ENCODE measurements around the gene CYB561A3.
"Not testable (repeated sequence)": the region's sequence is repeated elsewhere in the genome, so short reads cannot be mapped to it uniquely, and the experiment has no call there.

CYB561A3 gene, protein sequence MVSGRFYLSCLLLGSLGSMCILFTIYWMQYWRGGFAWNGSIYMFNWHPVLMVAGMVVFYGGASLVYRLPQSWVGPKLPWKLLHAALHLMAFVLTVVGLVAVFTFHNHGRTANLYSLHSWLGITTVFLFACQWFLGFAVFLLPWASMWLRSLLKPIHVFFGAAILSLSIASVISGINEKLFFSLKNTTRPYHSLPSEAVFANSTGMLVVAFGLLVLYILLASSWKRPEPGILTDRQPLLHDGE

DNA sequence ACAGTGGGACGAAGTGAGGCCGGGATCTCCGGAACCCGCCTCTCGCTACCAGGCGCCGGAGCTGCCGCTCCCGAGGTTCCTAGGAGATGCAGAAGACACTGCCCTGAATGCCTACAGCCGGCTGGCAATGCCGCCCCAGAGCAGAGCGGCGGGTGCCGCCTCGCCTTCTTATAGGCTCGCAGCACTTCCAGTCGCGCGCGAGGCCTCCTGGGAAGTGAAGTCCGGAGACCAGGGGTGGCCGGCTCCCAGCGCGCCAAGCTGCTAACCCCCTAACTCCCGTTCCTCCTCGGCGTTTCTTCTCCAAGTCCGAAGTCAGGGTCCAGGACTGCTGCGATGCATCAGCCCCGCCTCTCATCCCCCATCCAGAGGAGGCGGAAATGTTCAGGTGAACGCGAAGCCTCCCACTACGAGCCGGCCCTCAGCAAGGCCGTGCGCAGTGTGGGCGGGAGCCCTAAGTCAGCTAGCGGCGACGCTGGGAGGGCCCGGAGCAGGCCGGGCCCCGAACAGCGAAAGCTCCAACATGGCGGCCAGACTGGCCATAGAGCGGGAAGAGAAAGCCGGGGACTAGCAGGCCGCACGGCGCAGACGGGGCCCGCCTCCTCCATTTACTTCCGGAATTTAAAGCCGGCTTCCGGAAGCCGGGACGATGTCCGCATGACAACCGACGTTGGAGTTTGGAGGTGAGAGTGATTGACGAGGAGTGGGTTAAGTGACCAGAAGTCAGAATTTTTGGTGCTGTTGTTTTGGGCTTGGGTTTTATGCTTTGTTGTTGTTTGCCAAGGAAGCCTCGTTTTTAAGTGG, at the start of gene CYB561A3, which contains the start of gene TMEM138:
Gene CYB561A3 (minus strand): TSS at position 142 of the 801 bp plus-strand sequence. CDS start 5,169 bp downstream, outside the sequence.
Gene TMEM138 (plus strand): TSS at position 634 of the 801 bp plus-strand sequence. CDS start 2,017 bp downstream, outside the sequence.
- DNase-seq = peak; percentile 95

DNA sequence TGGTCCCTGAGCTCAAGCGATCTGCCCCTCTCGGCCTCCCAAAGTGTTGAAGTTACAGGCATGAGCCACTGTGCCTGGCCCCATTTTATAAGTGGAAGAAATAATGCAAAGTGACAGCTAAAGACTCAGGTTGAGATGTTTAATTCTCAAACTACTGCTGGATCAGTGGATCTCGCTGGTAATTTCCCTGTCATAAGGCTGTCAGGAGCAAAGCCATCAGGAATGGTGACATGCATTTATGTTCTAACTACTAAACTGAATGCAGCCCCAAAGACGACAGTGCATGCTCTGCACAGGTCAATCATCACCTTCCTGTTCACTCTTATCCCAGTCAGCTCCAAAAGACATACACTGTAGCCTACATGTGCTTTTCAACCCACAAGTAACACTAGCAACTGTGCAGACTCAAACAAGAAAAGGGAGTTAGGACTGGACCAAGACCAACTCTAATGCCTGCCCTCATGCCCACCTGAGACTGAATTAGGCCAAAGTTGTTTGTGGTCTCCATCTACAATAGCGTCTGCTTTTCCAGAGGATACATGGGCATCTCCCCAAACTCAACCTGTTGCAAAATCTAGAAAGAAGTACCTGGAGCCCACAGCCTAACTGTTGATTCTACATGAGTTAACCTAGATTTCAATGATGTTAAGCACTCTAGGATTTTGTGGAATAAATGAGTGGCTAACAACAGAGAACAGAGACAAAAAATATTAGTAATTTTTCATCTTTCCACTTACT, 45.5 kb upstream of the CYB561A3 start:
- no peak for DNase-seq

DNA sequence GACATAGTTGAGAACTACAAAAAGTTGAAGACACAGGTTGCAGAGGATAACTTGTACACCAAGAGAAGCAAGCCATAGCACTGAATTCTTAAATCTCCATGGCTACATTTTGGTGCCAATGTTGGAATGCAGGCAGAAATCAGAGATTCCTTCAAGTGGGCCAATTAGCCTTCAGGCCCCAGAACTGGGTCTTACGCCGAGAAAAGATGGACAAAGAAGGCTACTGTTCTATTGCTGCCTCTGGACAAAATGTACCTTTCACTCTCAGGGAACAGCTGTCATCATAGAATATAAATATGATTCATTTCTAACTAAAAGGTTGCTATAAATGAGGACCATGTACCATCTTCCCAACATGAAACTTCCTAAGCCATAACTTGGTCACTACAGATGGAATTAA, 44.4 kb upstream of the CYB561A3 start:
- DNase-seq = no peak

DNA sequence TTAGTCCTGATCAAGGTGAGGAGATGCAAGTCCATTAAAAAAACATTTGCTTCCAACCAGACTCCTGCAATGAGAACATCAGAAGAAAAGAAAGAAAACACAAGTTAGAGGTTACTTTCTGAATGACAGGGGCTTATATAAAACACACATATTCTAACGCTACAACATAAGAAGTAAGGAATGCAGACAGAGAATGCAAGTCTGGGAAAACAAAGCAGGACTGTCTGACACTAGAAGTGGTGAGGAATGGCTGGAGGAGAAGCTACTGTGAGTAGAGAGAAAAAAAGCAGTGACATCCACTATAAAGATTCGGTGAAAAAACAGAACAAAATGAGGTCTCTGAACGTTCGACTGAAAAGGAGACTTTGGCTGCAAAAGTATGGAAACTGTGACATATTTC, 43.0 kb upstream of the CYB561A3 start:
- no peak for DNase-seq

DNA sequence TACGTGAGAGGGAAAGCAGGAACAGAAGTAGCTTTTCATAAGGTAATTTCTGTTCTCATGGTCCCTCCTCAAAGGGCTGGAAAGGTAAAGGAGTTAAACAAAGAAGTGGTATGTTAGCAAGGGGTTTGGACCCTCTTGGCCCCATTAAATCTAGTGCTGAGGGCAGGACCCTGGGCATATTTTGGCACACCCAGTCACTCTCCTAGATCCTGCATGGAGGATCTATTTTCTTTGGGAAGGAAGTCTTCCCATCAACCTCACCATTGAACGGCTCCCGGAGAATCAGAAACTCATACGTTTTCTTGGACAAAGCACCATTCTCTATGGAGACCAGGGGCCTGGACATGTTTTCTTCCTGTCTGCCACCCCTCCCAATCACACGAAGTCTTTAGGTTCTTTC, 42.4 kb upstream of the CYB561A3 start:
- DNase-seq = no peak

DNA sequence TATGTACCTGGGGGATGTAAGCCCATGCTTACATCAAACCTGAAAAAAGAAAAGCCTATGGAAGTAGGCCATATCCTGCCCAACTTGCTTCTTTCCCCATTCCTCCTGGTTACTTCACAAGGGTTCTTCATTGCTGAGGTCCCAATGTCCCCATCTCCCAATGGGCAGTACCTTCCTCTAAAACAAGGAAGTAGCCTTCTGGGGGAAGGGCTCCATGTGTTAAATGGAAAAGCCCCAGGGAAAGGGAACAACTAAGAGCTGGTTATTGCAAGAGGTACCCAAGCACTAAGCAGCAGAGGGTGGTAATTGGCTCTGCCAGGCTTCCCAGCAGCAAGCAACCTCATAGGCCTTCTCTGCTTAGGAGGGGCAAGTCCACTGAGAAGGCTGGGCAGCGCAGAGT, 42.0 kb upstream of the CYB561A3 start:
- no peak for DNase-seq

DNA sequence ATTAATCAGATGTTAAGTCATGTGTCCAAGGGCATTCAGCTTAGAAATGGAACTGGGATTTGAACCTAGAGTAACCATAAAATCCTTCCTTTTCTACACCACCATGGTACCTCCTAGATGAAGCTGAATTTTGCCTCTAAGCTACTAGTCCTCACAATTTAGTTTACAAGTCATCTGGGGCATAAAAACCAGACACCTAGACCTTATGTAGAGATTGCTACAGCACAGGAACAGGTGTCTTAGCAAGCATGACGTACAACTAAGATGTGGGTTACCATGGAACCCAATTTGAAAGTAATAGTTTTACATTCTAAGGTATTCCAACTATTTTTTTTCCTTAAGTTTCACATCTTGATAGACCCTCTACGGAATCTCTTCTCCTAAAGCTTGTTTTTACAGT, 39.9 kb upstream of the CYB561A3 start:
- DNase-seq = no peak

DNA sequence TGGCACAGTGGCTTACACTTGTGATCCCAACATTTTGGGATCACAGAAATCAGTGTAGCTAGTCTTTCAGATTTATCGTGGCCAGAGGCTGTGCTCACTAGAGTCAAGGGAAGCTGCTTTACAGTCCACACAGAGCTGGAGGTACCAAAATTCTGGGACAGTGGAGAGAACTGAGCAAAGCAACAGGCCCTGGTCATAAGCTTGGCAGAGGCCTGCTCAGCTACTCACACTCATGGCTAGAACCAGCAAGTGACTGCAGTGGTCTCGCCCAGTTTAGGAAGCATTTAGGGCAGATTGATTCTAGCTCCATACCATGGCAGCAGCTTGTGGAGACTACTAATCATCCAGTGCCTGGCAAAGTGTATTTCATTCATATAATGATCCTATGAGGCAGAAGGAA, 39.5 kb upstream of the CYB561A3 start:
- no peak for DNase-seq

DNA sequence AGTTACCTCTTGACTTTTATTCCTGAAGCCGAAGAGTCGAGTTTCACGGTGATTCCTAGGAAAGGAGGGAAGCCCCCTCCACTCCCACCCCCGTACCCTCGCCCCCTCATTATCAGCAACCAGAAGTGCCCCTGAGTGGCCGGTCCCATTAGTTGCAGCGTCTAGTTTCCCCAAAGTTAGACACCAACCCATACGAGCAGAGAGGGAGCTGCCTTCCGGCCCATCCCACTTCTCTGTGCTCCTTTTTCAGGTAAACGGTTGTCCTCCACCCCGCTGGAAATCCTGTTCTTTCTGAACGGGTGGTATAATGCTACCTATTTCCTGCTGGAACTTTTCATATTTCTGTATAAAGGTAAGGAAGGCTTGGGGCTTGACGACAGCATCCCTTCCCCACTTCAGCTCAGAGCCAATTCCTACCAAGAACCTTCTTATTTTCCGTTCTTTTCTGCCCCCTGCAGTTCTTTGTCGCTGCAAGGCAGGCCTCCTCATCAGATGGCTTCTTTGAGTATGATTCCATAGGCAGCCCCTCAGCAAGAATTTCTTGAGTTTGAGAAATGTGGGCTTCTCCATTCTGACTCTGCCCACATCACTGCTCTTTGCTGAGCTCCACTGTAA, 31.4 kb upstream of the CYB561A3 start:
- no peak for DNase-seq

DNA sequence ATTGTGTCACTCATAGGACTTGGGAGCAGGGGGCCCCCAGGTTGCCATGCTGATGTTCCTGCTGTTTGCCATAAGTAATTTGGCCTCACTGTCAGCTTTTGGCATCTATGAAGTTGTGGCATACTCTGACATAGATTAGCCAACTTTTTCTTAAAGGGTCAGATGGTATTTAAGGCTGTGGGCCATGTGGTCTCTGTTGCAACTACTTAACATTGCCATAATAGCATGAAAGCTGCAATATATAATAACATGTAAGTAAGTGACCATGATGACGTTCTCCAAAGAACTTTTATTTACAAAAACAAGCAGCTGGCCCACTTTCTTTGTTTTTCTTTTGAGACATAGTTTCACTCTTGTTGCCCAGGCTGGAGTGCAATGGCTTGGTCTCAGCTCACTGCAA, 28.5 kb upstream of the CYB561A3 start:
- no peak for DNase-seq

DNA sequence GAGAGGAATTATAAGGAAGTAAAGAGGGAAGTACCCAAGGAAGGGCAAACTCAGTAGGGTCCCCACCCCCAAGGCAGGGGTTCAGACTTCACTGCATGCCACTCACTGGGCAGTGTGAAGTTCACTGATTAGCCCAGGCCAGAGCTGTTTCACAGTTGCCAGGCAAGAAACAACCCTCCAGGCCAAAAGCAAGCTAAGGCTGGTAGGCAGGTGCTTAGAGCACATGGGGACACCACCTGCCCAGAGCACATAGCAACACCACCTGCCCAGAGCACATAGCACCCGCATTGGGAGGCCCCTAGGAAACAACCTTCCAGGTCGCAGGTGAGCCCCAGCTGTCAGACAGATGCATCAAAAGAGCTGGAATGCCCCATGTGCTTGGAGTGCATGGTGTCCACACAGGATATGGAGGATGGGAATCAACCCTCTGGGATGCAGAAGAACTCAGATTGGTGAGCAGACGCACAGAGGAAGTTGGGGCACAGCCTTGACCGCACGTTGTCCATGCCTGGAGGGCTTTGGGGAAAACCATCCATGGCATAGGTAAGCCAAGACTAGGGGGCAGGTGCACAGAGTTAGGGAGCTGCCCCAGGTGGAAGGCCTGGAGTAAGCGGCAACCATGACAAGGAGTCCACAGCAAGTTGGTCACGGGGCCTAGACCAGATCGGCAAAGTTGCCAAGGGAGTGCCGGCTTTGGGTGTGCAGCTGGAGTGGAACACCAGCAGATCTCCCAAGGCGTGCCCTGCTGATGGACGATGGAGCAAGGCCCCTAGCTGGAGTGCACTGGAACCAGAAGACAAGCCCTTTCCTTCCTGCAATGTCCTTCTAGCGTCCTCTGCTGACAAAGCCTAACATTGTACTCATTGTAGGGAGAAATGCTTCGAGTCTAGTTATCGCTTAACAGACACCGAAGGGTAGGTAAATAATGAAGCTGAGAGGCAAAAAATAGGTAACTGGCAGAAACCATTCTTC, 22.9 kb upstream of the CYB561A3 start:
- DNase-seq = peak; percentile 22

DNA sequence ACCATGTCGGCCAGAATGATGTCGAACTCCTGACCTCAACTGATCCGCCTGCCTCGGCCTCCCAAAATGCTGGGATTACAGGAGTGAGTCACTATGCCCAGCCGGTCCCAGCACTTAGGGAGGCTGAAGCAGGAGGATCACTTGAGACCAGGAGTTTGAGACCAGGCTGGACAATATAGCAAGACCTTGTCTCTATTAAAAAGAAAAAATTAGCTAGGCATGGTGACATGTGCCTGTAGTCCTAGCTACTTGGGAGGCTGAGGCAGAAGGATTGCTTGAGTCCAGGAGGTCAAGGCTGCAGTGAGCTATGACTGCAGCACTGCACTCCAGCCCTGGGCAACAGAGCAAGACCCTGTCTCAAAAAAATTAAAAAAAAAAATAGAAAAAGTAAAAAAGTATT, 22.2 kb upstream of the CYB561A3 start:
- not testable (repeated sequence) for DNase-seq

DNA sequence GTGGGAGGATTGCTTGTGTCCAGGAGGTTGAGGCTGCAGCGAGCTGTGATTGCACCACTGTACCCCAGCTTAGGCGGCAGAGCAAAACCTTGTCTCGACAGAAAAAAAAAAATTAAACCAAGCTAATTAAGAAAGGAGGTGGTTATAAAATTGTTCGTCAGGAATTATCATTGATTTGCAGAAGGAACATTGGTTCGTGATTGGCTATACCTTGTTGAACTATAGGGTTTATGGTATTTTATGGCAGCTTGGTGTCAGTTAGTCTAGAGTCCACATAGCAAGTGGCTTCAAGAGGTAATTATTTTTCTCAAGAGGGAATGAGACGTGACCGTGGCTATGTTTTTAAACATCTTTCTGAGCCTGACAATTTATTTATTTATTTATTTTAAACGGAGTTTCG, 19.2 kb upstream of the CYB561A3 start:
- DNase-seq = no peak

DNA sequence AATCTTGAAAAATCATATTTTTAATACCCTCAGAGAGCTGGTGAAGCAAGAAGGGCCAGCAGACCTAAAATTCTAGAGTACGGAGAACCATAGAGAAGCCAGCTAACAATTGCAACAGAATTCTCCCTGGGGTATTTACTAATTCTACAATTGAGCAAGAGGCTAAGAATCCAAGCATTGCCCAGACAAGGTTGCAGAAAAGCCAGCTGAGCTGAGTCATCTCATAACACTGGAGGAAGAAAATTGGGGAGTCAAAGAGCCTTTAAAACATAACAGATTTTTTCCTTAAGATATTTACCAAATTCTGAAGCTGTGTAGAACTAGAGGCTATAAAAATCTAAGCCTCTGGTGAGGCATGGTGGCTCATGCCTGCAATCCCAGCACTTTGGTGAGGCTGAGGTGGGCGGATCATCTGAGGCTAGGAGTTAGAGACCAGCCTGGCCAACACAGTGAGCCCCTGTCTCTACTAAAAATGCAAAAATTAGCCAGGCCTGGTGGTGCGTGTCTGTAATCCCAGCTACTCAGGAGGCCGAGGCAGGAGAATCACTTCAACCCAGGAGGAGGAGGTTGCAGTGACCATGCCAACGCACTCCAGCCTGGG, 17.1 kb upstream of the CYB561A3 start:
- DNase-seq = no peak

DNA sequence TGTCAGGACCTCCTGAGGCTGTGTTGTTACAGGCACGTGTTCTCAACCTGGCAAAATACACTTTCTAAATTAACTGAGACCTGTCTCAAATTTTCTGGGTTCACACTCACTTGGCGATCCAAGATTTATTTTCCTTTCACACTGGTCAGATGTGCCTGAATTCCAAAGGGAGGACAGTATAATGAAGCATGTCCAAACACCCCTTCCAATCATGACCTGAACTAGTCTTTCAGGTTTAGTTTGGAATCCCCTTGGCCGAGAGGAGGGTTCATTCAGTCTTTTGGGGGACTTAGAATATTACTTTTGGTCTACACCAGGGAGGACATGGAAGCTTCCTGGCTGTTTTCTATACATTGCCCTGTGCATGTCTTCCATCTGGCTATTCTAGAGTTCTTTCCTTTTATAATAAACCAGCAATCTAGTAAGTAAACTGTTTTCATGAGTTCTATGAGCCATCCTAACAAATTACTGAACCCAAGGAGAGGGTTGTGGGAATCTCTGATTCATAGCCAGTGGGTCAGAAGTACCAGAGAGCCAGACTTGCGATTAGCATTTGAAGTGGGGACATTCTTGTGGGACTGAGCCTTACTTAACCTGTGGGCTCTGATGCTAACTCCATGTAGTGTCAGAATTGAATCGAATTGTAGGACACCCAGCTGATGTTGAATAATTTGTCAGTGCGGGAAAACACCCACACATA, 15.9 kb upstream of the CYB561A3 start:
- DNase-seq = no peak

DNA sequence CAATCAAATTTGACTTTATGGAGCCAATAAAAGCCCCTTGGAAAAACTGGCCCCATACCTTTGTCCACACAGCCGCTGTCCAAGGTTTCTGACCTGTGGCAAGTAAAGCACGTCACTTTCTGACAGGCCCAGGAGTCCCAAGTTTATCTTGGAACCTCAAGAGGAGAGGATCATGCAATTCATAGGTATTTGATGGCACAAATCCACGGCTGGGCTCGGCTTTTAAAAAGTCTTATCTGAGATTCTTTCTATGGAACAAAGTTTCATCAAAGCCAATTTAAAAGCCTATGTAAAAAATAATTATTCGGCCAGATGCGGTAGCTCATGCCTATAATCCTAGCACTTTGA, 14.1 kb upstream of the CYB561A3 start:
- DNase-seq = no peak

DNA sequence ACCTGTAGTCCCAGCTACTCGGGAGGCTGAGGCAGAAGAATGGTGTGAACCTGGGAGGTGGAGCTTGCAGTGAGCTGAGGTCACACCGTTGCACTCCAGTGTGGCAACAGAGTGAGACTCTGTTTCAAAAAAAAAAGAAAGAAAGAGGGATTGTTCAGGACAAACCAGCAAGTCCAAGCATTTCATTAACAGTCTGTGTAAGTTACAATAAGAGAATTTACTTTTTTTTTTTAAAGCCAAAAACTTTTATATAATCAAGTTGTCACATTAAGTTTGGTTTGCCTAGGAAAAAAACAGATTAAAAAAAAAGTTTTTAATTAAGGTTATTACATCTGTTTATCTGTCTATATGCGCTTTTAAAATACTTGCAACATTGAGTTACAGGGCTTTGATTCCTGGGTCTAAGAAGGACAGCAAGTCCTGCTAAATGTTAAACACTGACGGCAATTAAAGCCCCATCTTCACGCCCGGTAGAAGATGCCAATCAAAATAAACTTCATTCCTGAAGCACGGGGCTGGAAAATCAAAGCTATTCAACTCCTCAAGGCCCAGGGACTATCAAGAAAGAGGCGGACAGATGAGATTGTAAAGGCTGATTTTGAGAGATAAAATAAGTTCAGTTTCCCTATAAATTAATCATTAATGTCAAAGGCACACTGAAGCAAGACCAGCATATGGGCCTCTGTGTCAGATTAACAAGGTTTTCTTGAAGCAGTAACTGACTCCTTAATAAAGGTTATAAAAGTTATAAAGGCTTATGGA, 11.2 kb upstream of the CYB561A3 start:
- no peak for DNase-seq

DNA sequence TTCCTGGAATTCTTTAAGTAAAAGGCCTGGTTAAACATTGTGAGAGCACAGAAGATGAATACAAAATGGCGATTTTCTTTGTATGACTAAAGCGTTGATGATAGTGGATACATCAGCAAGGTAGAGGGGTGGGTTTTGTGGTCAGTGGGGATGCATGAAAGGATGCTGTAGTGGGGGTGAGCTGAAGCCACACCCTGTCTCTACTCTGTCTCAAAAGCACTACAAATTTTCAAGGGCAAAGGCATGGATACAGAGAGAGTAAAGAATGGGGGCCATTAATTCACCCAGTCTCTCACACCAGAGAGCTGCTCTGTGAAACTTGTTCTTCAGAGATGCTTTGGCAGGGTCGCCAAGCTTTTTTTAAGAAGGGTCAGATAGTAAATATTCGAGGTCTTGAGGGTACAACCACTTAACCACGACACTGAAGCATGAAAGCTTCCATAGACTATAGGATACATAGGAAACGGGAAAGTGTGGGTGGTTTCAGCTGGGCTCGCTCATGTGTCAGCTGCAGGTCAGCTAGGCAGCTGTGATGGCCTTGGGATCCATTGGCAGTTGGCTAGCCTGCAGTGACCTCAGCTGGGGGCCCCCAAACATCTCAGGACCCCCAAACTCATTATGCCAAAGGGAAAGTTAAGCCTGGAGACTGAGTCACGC, 8.8 kb upstream of the CYB561A3 start:
- DNase-seq = no peak
